Stimulated activated memory B cell treated with anti-CD40 and anti-IgM and Interleukin-4, amounts not matched to agents 10 μg/mL and 1 μg/mL and 100 μg/mL, for 72 hours (primary cell): ENCODE data around the gene CRTC3.
"Not testable (repeated sequence)": the region's sequence is repeated elsewhere in the genome, so short reads cannot be mapped to it uniquely, and the experiment has no call there.

ENCODE experiments used
- ATAC-seq: fragments of 150-1000 bp; cut with Tn5 transposase; 2 replicates; pipeline ENCODE4 v1.10.0; 2021
- H3K27ac Mint-ChIP-seq: one replicate; pipeline ENCODE4 v1.8.0; 2022; ENCODE audit warnings: mild to moderate bottlenecking, mixed read lengths
- H3K27me3 Mint-ChIP-seq: one replicate; pipeline ENCODE4 v1.8.0; 2022; ENCODE audit warnings: mixed read lengths
- H3K36me3 Mint-ChIP-seq: one replicate; pipeline ENCODE4 v1.8.0; 2022; ENCODE audit warnings: mixed read lengths
- H3K4me1 Mint-ChIP-seq: one replicate; pipeline ENCODE4 v1.8.0; 2022; ENCODE audit warnings: mixed read lengths
- H3K4me3 Mint-ChIP-seq: one replicate; pipeline ENCODE4 v1.8.0; 2022; ENCODE audit warnings: mild to moderate bottlenecking, moderate library complexity, mixed read lengths
- H3K9me3 Mint-ChIP-seq: one replicate; pipeline ENCODE4 v1.8.0; 2022; ENCODE audit warnings: mixed read lengths

CRTC3 gene

DNA sequence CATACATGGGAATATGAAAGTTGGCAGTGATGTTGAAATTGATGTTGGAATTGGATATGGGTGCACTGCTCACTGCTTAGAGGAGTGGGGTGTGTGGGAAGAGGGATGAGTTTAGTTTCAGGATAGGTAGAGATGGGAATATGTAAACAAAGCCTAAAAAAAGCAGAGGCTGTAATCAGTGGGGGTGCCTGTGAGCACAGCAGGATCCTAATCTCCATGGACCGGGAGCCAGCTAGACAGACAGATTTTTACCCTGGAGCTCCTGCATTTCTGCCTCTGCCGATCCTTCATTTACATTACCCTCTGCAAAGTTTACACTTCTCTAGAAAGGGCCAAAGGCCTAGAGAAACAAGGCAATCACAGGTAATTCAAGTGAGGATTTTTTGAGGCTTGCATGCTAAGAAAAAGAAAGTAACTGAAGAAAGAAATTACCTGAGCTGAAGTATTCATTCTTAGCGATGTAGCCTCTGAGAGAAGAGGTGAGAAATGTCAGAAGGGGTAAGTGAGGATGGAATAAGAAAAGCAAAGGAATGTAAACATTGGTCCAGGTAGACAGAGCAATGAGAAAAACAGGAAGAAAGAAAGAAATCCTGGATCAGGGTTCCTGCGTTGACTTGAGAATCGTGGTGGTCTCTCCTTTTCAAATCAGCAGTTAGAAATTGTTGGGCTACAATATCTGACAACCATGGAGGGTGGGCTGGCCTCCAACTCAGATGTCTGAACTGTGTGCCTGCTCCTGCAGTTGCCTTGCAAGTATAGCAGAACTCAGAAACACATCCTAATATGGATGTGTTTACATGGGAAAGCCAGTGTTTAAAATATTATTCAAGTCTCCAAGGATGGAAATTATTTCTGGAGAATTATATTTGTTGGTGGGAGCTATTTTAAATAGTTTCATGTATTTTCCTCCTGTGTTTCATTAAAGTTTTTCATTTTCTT is 79.8 kb downstream of the CRTC3 start:
- H3K9me3 Mint-ChIP-seq: no peaks in the 10 kb centered on the region
- H3K4me1 Mint-ChIP-seq: no peaks in the 10 kb centered on the region
- H3K27me3 Mint-ChIP-seq: no peaks in the 10 kb centered on the region
- H3K27ac Mint-ChIP-seq: no peak overlapping the region
- ATAC-seq: no peak
- no peak overlapping the region for H3K4me3 Mint-ChIP-seq
- peaks cover 39% of the 10 kb centered on the region for H3K36me3 Mint-ChIP-seq

DNA sequence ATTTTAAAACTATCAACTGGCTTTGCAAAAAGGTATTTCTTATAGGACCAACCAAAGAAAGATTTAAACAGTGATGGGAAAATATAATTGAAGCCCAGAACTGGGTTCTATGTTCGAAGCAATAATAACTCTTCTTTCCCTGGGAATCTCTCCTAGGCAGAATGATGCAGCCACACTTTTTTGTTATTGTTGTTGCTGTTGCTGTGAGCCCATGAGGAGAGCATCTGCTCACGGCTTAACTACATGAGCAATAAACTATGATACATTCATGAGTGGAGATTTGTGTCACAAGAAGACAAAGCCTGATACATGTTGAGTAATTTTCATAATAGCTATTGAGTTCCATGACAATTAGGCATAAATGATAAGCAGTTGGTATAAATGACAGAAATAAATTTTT is 80.5 kb downstream of the CRTC3 start:
- Mint-ChIP-seq H3K4me1 (no peaks in the 10 kb centered on the region), H3K9me3 (no peaks in the 10 kb centered on the region), H3K4me3 (no peak overlapping the region), H3K27ac (no peak overlapping the region), H3K36me3 (peaks cover 39% of the 10 kb centered on the region), H3K27me3 (no peaks in the 10 kb centered on the region)
- ATAC-seq: no peak

DNA sequence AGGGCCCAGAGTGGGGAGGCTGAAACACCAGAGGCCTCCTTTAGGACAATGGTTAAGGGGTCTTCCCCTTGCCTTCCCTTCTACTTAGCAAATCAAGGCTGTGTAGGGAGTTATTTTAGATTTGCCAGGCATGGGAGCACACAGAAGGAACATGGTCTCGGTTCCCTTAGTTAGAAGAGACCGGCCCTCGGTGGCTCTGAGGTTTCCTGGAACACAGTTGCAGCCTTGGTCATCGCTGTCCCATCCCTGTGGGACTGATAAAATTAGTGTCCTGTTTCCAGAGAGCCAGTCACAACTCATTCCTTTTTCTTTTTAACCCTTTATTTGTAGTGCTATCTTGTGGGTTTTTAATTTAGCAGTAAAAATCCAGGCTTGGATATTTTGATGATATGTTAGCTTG is 81.4 kb downstream of the CRTC3 start:
- no peaks in the 10 kb centered on the region for H3K27me3 Mint-ChIP-seq
- ATAC-seq: no peak
- peaks cover 39% of the 10 kb centered on the region for H3K36me3 Mint-ChIP-seq
- peak overlapping the region; percentile 25 for H3K27ac Mint-ChIP-seq
- no peaks in the 10 kb centered on the region for H3K4me1 Mint-ChIP-seq
- no peaks in the 10 kb centered on the region for H3K9me3 Mint-ChIP-seq
- no peak overlapping the region for H3K4me3 Mint-ChIP-seq

DNA sequence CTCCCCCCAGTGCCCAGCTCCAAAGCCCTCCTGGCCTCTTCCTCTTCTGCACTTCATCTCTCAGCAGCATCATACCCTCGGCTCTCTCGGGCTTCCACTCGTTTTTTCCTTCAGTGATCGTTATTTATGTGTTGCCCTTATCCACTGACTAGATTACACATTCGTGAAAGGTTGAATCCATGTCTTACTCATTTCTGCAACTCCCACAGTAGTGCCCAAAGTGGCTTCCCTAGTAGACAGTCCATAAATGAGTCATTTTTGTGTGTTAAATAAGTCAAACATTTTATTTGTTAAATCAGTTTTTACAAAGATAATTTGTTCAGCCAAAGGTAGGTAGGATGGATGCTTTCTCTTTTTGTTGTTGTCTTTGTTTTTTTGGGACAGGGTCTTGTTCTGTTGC is 87.4 kb downstream of the CRTC3 start:
- Mint-ChIP-seq H3K36me3 (peaks cover 28% of the 10 kb centered on the region), H3K27me3 (no peaks in the 10 kb centered on the region), H3K9me3 (no peaks in the 10 kb centered on the region), H3K27ac (peak overlapping the region; percentile 22), H3K4me3 (no peak overlapping the region), H3K4me1 (peaks cover 13% of the 10 kb centered on the region)
- ATAC-seq: no peak

DNA sequence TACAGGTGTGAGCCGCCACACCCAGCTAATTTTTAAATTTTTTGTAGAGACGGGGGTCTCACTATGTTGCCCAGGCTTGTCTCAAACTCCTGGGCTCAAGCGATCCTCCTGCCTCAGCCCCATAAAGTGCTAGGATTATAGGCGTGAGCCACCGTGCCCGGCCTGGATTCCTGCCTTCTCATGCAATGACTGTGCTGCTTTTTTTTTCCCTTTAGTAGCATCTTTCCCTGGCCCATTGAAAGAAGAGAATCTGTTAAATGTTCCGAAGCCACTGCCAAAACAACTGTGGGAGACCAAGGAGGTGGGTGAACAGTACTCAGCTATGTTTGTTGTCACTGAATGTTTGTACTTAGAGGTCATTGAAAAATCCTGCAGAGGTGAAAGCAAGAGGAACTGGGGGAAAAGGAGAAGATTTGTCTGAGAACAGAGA is 88.0 kb downstream of the CRTC3 start:
- H3K27me3 Mint-ChIP-seq: no peaks in the 10 kb centered on the region
- peaks cover 28% of the 10 kb centered on the region for H3K36me3 Mint-ChIP-seq
- peaks cover 13% of the 10 kb centered on the region for H3K4me1 Mint-ChIP-seq
- H3K9me3 Mint-ChIP-seq: no peaks in the 10 kb centered on the region
- peak overlapping the region; percentile 22 for H3K27ac Mint-ChIP-seq
- no peak overlapping the region for H3K4me3 Mint-ChIP-seq
- ATAC-seq: no peak

DNA sequence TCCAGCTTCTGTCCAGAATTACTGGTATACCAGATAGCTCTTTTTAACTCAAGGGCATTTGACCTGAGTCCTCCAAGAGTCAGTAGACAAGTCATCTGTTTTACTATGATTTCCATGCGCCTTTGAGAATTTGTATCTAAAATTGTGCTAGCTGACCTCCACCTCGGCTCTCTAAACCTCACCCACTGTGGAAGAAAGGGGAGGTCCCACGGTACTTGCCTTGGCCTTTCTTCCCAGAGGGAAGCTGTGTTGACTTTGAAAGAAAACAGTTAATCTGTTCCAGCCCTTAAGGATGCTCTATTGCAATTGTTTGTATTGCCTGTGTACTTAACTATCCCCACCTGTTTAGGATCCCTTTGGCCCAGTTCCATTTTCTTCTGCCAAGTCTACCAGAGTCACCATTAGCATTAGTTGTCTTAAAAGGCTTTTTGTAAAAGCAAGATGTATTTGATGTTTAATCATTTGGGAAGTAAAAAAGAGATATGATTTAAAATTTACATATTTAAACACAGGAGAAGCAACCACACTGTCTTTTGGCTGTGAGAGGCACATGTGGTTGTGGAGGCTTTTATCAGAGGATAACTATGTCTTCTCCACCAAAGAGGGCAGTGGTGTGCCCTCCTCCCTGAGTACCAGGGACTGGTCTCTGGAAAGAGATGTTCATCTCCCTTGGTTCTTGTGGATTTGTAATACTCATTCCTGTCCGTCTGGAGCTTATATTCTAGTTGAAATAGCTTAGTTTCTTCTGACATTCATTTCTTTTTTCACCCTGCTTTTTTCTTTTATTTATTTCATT is 88.8 kb downstream of the CRTC3 start:
- Mint-ChIP-seq H3K27ac (peak overlapping the region; percentile 22), H3K4me3 (no peak overlapping the region), H3K4me1 (peaks cover 13% of the 10 kb centered on the region), H3K27me3 (no peaks in the 10 kb centered on the region), H3K36me3 (peaks cover 23% of the 10 kb centered on the region), H3K9me3 (no peaks in the 10 kb centered on the region)
- ATAC-seq: no peak

DNA sequence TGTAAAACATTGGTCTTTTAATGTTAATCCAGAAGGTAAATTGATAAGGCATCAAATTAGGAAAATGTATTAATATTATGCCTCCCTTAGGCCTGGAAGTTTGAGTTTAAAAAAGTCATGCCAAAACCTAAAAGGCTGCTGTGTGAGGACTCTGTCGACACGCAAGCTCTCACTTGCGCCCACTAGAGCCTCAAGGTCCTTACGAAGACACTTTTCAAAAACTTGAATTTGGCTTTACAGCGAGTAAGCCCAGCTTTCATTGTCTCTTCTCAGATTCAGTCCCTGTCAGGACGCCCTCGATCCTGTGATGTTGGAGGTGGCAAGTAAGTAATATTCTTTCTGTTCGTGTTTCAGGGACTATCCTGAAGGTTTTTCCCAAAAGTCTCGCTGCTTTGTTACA is 89.7 kb downstream of the CRTC3 start:
- peak overlapping the region; percentile 70 for H3K27ac Mint-ChIP-seq
- H3K4me3 Mint-ChIP-seq: no peak overlapping the region
- ATAC-seq: no peak
- no peaks in the 10 kb centered on the region for H3K27me3 Mint-ChIP-seq
- H3K4me1 Mint-ChIP-seq: peaks cover 13% of the 10 kb centered on the region
- H3K36me3 Mint-ChIP-seq: peaks cover 22% of the 10 kb centered on the region
- no peaks in the 10 kb centered on the region for H3K9me3 Mint-ChIP-seq

DNA sequence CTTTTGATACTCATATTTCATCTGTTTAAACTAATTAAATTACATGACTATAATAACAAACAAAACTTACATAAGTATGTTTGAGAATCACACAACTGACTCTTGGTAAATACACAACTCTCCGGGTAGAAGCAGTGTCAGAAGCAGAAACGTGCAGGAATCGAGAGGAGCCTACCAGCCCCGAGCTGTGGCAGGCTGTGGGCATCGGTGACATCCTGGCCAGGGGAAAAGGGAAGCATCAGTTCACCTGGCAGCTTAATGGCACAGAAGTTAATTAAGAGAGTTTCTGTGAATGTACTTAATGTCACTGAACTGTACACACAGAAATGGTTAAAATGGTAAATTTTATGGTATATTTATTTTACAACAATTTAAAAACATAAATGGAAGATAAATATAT is 90.2 kb downstream of the CRTC3 start:
- peak; percentile 60 for ATAC-seq
- H3K27me3 Mint-ChIP-seq: no peaks in the 10 kb centered on the region
- H3K9me3 Mint-ChIP-seq: no peaks in the 10 kb centered on the region
- H3K36me3 Mint-ChIP-seq: peaks cover 22% of the 10 kb centered on the region
- peaks cover 13% of the 10 kb centered on the region for H3K4me1 Mint-ChIP-seq
- H3K4me3 Mint-ChIP-seq: no peak overlapping the region
- H3K27ac Mint-ChIP-seq: peak overlapping the region; percentile 70

DNA sequence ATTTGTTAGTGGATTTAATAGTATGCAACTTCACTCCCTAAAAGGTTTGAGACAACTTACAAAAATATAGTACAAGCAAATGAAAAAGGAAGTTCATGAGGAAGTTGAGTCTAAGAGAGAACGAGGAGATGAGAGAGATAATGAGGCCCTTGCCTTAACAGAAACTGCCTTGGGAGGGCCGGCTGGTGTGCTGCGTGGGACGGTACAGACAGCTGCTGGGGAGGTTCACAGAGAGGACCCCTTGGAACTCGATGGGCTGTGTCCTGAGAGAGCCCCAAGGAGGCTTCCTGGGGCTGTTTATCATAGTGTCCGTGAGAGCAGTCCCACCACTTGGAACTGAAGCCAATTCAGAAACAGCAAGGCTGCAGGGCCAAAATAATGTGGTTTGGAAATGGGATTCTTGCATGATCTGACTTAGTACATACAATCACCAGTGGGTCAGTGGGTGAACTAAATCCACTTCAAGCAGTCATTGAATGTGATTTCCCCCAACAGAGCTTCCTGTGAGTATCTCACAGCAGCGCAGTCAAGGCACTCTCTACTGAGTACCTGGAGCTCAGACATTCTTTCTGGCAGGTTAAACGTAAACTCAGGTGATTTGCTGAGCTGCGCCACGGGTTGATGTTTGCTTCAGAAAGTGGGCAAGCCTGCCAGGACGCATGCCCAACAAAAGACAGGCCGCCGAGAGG is 90.8 kb downstream of the CRTC3 start:
- Mint-ChIP-seq H3K27ac (peak overlapping the region; percentile 70), H3K4me1 (peaks cover 13% of the 10 kb centered on the region), H3K4me3 (no peak overlapping the region), H3K36me3 (peaks cover 22% of the 10 kb centered on the region), H3K9me3 (no peaks in the 10 kb centered on the region), H3K27me3 (no peaks in the 10 kb centered on the region)
- peak; percentile 84 for ATAC-seq

DNA sequence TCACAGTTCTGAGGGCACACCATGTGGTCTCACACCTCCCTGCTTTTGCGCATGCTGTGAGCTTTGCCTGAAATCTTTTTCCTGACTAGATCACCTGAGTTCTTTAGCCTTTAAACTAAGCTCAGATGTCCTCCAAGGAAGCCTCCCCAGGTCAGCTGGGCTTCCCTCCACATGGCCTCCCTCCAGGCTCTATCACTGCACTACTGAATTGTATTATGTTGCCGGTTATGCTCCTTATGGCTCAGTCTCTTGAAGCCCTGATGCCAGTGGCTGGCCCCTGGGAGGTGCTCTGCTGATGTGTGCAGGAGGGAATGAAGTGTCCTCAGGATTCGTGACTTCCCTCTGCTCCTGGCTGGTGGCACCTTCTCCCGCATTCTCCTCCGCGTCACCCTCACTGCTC is 94.1 kb downstream of the CRTC3 start:
- ATAC-seq: no peak
- no peak overlapping the region for H3K4me3 Mint-ChIP-seq
- H3K36me3 Mint-ChIP-seq: peaks cover 16% of the 10 kb centered on the region

DNA sequence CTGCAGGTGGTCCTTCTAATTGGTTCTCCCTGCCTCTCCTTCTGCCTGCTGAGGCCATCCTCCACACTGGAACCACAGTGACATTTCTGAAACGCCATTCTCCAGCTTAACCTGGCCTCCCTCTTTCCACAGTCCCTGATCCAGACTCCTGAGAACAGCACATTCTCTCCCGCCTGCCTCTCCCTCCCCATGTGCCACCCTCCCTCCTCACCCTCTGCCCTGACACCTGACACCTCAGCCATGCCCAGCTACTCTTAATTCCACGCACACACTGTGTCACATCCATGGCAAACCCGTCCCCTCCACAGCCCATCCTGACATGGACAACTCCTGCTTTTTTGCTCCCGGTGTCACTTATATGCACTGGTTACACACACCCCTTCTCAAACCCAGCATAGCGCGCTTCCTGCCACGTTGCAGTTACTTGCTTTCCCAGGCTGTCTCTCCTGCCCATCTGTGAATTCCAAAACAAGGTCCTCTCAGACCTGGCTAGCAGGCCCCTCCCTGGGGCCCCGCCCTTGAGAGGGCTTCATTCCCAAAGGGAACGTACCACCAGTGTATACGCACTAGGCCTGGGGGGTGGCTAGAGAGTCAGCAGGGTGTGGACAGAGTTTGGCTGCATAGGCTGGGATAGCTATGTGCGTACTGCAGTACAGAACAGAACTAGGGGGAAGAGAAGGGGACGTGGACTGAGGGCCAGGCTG is 94.7 kb downstream of the CRTC3 start:
- peaks cover 13% of the 10 kb centered on the region for H3K4me1 Mint-ChIP-seq
- no peaks in the 10 kb centered on the region for H3K9me3 Mint-ChIP-seq
- H3K27ac Mint-ChIP-seq: no peak overlapping the region
- H3K36me3 Mint-ChIP-seq: peaks cover 22% of the 10 kb centered on the region
- H3K27me3 Mint-ChIP-seq: no peaks in the 10 kb centered on the region
- no peak for ATAC-seq
- no peak overlapping the region for H3K4me3 Mint-ChIP-seq

More for the DNA sequence above, 94.1 kb downstream of the CRTC3 start:
- Mint-ChIP-seq H3K9me3 (no peaks in the 10 kb centered on the region), H3K4me1 (peaks cover 13% of the 10 kb centered on the region), H3K27ac (no peak overlapping the region), H3K27me3 (no peaks in the 10 kb centered on the region)

DNA sequence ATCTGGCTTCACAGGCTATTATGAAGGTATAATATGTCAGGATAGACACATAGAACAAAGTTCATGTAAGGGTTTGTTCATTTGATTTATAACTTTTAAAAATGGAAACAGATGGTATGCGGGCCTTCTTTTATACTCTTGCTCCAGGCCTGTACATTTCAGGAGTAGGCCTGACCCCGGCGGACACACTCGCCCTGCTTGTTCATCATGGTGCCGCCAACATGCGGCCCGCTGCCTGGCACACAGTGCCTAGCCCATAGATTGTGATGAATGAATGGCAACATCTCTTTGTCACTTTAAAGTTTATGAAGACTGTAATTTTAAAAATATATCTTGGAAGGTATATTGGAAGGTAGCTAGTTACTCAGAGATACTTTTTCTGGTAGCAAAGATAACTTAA is 95.3 kb downstream of the CRTC3 start:
- Mint-ChIP-seq H3K36me3 (peaks cover 28% of the 10 kb centered on the region), H3K4me1 (peaks cover 8% of the 10 kb centered on the region), H3K27ac (no peak overlapping the region), H3K27me3 (no peaks in the 10 kb centered on the region), H3K9me3 (no peaks in the 10 kb centered on the region), H3K4me3 (no peak overlapping the region)
- ATAC-seq: no peak

DNA sequence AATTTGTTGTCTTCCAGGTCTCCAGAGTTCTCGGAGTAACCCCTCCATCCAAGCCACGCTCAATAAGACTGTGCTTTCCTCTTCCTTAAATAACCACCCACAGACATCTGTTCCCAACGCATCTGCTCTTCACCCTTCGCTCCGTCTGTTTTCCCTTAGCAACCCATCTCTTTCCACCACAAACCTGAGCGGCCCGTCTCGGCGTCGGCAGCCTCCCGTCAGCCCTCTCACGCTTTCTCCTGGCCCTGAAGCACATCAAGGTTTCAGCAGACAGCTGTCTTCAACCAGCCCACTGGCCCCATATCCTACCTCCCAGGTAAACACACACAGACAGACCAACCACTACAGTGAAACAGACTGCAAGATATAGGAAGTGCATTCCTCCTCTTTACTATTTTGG is 99.5 kb downstream of the CRTC3 start:
- Mint-ChIP-seq H3K4me1 (no peaks in the 10 kb centered on the region), H3K27me3 (no peaks in the 10 kb centered on the region), H3K27ac (no peak overlapping the region), H3K4me3 (no peak overlapping the region), H3K36me3 (peaks cover 47% of the 10 kb centered on the region), H3K9me3 (no peaks in the 10 kb centered on the region)
- ATAC-seq: no peak

DNA sequence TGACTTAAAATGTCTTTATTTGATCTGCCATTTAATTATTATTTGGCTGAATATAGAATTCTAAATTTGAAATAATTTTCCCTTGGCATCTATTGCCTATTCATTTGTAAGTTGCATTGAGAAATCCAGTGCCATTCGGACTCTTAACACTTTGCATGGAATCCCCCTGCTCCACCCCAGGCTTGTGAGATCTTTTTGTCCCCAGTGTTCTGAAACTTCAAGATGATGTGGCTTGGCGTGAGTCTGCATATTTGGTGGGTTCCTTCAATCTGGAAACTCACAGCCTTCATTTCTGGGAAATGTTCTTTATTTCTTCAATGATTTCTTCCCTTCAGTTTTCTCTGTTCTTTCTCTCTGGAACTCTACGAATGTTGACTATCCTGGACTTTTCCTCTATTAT is 103.6 kb downstream of the CRTC3 start:
- H3K27ac Mint-ChIP-seq: no peak overlapping the region

DNA sequence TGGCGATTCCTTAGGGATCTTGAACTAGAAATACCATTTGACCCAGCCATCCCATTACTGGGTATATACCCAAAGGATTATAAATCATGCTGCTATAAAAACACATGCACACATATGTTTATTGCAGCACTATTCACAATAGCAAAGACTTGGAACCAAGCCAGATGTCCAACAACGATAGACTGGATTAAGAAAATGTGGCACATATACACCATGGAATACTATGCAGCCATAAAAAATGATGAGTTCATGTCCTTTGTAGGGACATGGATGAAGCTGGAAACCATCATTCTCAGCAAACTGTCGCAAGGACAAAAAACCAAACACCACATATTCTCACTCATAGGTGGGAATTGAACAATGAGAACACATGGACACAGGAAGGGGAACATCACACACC is 107.3 kb downstream of the CRTC3 start:
- H3K27me3 Mint-ChIP-seq, H3K9me3 Mint-ChIP-seq, H3K4me3 Mint-ChIP-seq, ATAC-seq, H3K4me1 Mint-ChIP-seq, H3K27ac Mint-ChIP-seq: not testable (repeated sequence)
- peaks cover 40% of the 10 kb centered on the region for H3K36me3 Mint-ChIP-seq

More for the DNA sequence above, 103.6 kb downstream of the CRTC3 start:
- no peaks in the 10 kb centered on the region for H3K4me1 Mint-ChIP-seq
- no peak for ATAC-seq
- H3K4me3 Mint-ChIP-seq: no peak overlapping the region
- H3K36me3 Mint-ChIP-seq: peaks cover 45% of the 10 kb centered on the region
- no peaks in the 10 kb centered on the region for H3K9me3 Mint-ChIP-seq
- no peaks in the 10 kb centered on the region for H3K27me3 Mint-ChIP-seq
